B cell (primary cell): Measurements from ENCODE around the gene EHHADH. TPM values are rescaled to one million over a fixed set of nuclear protein-coding genes. Genes with fewer than 3 reads are reported as not detected.
"Not testable (repeated sequence)": the region's sequence is repeated elsewhere in the genome, so short reads cannot be mapped to it uniquely, and the experiment has no call there.

ENCODE experiments used
- ATAC-seq: fragments of 200-7000 bp; cut with Tn5 transposase; one replicate; pipeline ENCODE4 v1.10.0; 2021; ENCODE audit warnings: low read depth, mild to moderate bottlenecking, moderate number of reproducible peaks, moderate library complexity
- CTCF ChIA-PET: fragments of 350-600 bp; sonication (Branson Sonifier 250); formaldehyde crosslinking; loops from one replicate; lab custom pipeline; 2021; ENCODE audit warnings: antibody characterized with exemption, inconsistent platforms; lab: Charles Lee
- POLR2A ChIA-PET: fragments of 350-600 bp; sonication (Branson Sonifier 250); formaldehyde crosslinking; loops from one replicate; lab custom pipeline; 2021; ENCODE audit warnings: antibody characterized with exemption; lab: Charles Lee
- DNase-seq: peaks from one replicate; pipeline ENCODE4 v3.0.0; 2013
- H2AFZ ChIP-seq: 2 replicates; pipeline ENCODE4 v1.6.1; 2012; ENCODE audit warnings: mild to moderate bottlenecking, low read depth, low read length; ENCODE audit not compliant: insufficient read depth, poor library complexity, severe bottlenecking
- H3K27ac ChIP-seq, 2 donors: 1 replicate in 1 of 2; 2 replicates in 1 of 2; pipeline ENCODE4 v1.5.1; 2012 to 2013; ENCODE audit warnings: low read length in 2 of 2, mild to moderate bottlenecking in 2 of 2, moderate library complexity in 1 of 2
- H3K27me3 ChIP-seq, 4 experiments: fragments of 200-600 bp in 1 of 4; sonication (generic) in 1 of 4; replicated peaks in 1 of 4; 1 replicate in 2 of 4; 2 replicates in 2 of 4; pipeline versions ENCODE4 v1.6.1 to v1.7.0; 2013 to 2016; ENCODE audit warnings: low read length in 3 of 4, mild to moderate bottlenecking in 2 of 4, mixed read lengths in 1 of 4, moderate library complexity in 1 of 4; ENCODE audit not compliant: insufficient read depth in 4 of 4, control insufficient read depth in 3 of 4; ENCODE audit errors: control extremely low read depth in 1 of 4
- H3K36me3 ChIP-seq, 2 experiments: replicated peaks in 1 of 2; 1 replicate in 1 of 2; 2 replicates in 1 of 2; pipeline versions ENCODE4 v1.6.1 to v1.7.1; 2013; ENCODE audit warnings: low read length in 1 of 2; ENCODE audit not compliant: insufficient read depth in 2 of 2, control insufficient read depth in 1 of 2; ENCODE audit errors: control extremely low read depth in 1 of 2, extremely low read depth in 1 of 2
- H3K4me1 ChIP-seq, 2 donors: fragments of 200-600 bp in 1 of 2; sonication (generic) in 1 of 2; 1 replicate in 1 of 2; 2 replicates in 1 of 2; pipeline versions ENCODE4 v1.5.1 to v1.6.1; 2013 to 2017; ENCODE audit warnings: low read length in 2 of 2; ENCODE audit not compliant: control insufficient read depth in 2 of 2, insufficient read depth in 2 of 2
- H3K4me2 ChIP-seq: replicated peaks from 2 replicates; pipeline ENCODE3; 2012; ENCODE audit warnings: mild to moderate bottlenecking, low read depth, low read length; ENCODE audit not compliant: poor library complexity, severe bottlenecking
- H3K4me3 ChIP-seq, 5 experiments: fragments of 200-600 bp in 1 of 5; sonication (generic) in 1 of 5; 1 replicate in 3 of 5; 2 replicates in 2 of 5; pipeline versions ENCODE4 v1.5.1 to v1.7.0; 2011 to 2016; ENCODE audit warnings: low read length in 4 of 5, mild to moderate bottlenecking in 4 of 5, low read depth in 2 of 5, control low read depth in 1 of 5, moderate library complexity in 1 of 5; ENCODE audit not compliant: insufficient read depth in 1 of 5; ENCODE audit errors: control extremely low read depth in 1 of 5, extremely low read depth in 1 of 5
- H3K79me2 ChIP-seq: fragments of 200-600 bp; sonication (generic); one replicate; pipeline ENCODE4 v1.6.0; 2016; ENCODE audit warnings: low read length; ENCODE audit not compliant: control insufficient read depth, insufficient read depth
- H3K9ac ChIP-seq: fragments of 200-600 bp; sonication (generic); 2 replicates; pipeline ENCODE4 v1.6.1; 2017; ENCODE audit warnings: mild to moderate bottlenecking, low read length, moderate library complexity
- H3K9me3 ChIP-seq, 3 donors: one replicate each; pipeline versions ENCODE4 v1.6.1 to v1.7.1; 2013; ENCODE audit warnings: low read length in 2 of 3; ENCODE audit not compliant: control insufficient read depth in 2 of 3, insufficient read depth in 1 of 3; ENCODE audit errors: control extremely low read depth in 1 of 3
- H4K20me1 ChIP-seq: 2 replicates; pipeline ENCODE4 v1.6.0; 2012; ENCODE audit warnings: mild to moderate bottlenecking, low read length; ENCODE audit not compliant: insufficient read depth, control insufficient read depth, poor library complexity, severe bottlenecking
- H3K27ac Mint-ChIP-seq: one replicate; pipeline ENCODE4 v1.8.0; 2021; ENCODE audit warnings: mixed read lengths
- H3K27me3 Mint-ChIP-seq: one replicate; pipeline ENCODE4 v1.8.0; 2021; ENCODE audit warnings: mixed read lengths
- H3K4me1 Mint-ChIP-seq: one replicate; pipeline ENCODE4 v1.8.0; 2021; ENCODE audit warnings: mixed read lengths
- H3K4me3 Mint-ChIP-seq: one replicate; pipeline ENCODE4 v1.8.0; 2021; ENCODE audit warnings: mixed read lengths
- H3K9me3 Mint-ChIP-seq: one replicate; pipeline ENCODE4 v1.8.0; 2022; ENCODE audit warnings: mixed read lengths; ENCODE audit not compliant: insufficient read depth
- EZH2 ChIP-seq: IDR thresholded peaks from 2 replicates; pipeline ENCODE4 v1.6.1; 2012; ENCODE audit warnings: borderline replicate concordance, low read depth, mild to moderate bottlenecking, moderate library complexity, low read length; ENCODE audit not compliant: insufficient read depth, poor library complexity, severe bottlenecking
- WGBS: methylation state at CpG from one replicate; pipeline ENCODE4 v1.1.5; 2013; ENCODE audit warnings: missing lambda C conversion rate; ENCODE audit not compliant: insufficient coverage; 5-methylcytosine and 5-hydroxymethylcytosine counted together
- intact Hi-C: fragments of 100-400 bp; cut with micrococcal nuclease; formaldehyde crosslinking; loops from one replicate; pipeline ENCODE4 v1.10.0; 2022
- polyA plus RNA-seq: library from polyadenylated mRNA; depleted of rRNA; stranded (reverse); fragments of >200 nt; gene quantifications from 2 replicates; pipeline ENCODE4 v1.2.3, GENCODE V29; 2012
- total RNA-seq, 2 donors: library from RNA; stranded (reverse); fragments of 120-200 nt in 1 of 2; gene quantifications; 1 replicate in 1 of 2; 2 replicates in 1 of 2; pipeline versions ENCODE4 v1.2.3 to v1.2.4, GENCODE V29; 2013 to 2022
- TF ChIP-seq, protein P1 (sequence below): fragments of 200-600 bp; IDR thresholded peaks from one replicate; pipeline ENCODE4 v1.8.0; 2022; ENCODE audit warnings: antibody characterized with exemption, mild to moderate bottlenecking

EHHADH gene
- total and polyA plus RNA-seq, 2 donors (not counting 1 experiment from before 2014, with no cell fraction given), result 0.30 to 1.4 TPM

- intact Hi-C loops, result no loop called here
- whole genome bisulfite sequencing, result 97% methylated on average over 3 of the region's 4 CpGs
- no peak for TF ChIP-seq EZH2
- TF ChIP-seq, protein P1, sequence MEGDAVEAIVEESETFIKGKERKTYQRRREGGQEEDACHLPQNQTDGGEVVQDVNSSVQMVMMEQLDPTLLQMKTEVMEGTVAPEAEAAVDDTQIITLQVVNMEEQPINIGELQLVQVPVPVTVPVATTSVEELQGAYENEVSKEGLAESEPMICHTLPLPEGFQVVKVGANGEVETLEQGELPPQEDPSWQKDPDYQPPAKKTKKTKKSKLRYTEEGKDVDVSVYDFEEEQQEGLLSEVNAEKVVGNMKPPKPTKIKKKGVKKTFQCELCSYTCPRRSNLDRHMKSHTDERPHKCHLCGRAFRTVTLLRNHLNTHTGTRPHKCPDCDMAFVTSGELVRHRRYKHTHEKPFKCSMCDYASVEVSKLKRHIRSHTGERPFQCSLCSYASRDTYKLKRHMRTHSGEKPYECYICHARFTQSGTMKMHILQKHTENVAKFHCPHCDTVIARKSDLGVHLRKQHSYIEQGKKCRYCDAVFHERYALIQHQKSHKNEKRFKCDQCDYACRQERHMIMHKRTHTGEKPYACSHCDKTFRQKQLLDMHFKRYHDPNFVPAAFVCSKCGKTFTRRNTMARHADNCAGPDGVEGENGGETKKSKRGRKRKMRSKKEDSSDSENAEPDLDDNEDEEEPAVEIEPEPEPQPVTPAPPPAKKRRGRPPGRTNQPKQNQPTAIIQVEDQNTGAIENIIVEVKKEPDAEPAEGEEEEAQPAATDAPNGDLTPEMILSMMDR, result no peak
- H3K27ac Mint-ChIP-seq, result no peak overlapping the region
- H3K27ac ChIP-seq, result no peak overlapping the region
- no peak overlapping the region for H3K9ac ChIP-seq
- no peak for DNase-seq
- H3K4me2 ChIP-seq, result no peak overlapping the region
- H3K79me2 ChIP-seq, result no peaks in the 10 kb centered on the region
- no peaks in the 10 kb centered on the region for H3K36me3 ChIP-seq
- no peak for ATAC-seq
- H3K4me1 ChIP-seq, result peaks cover 0 to 4% of the 10 kb centered on the region in 2 donors
- peak overlapping the region; percentile 83 for H2AFZ ChIP-seq
- H4K20me1 ChIP-seq, result no peaks in the 10 kb centered on the region
- peaks cover 0 to 10% (median 2%) of the 10 kb centered on the region in 4 experiments for H3K27me3 ChIP-seq
- peaks cover 14% of the 10 kb centered on the region for H3K27me3 Mint-ChIP-seq
- H3K4me3 ChIP-seq, result no peak overlapping the region
- peaks cover 0 to 8% (median 2%) of the 10 kb centered on the region in 3 donors for H3K9me3 ChIP-seq
- H3K4me1 Mint-ChIP-seq, result peaks cover 6% of the 10 kb centered on the region
- H3K4me3 Mint-ChIP-seq, result peak overlapping the region; percentile 79
- H3K9me3 Mint-ChIP-seq, result peaks cover 8% of the 10 kb centered on the region
- ChIA-PET POLR2A (no interaction called here), CTCF (no interaction called here)
Measured at GRCh38 chr3:185254799-185255198, 950 bp upstream of the EHHADH start.

DNA sequence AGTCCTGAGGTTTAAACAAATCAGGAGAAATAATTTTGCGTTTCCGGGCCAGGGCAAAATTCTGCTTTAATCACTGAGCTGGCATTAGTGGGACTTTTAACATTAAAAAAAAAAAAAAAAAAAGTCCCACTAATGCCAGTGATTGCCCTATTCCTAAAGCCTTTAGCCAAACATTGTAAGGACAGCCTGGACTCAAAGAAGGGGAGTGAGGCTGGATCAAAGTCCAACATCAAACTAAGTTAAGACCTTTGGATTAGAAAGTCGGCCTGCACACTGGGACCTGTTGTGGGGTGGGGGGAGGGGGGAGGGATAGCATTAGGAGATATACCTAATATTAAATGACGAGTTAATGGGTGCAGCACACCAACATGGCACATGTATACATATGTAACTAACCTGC is 716 bp downstream of the EHHADH start:
- Mint-ChIP-seq H3K4me3 (peak overlapping the region; percentile 39), H3K27me3 (peaks cover 16% of the 10 kb centered on the region)
- H3K9me3 Mint-ChIP-seq, ATAC-seq, H3K27me3 ChIP-seq, H3K27ac ChIP-seq, H2AFZ ChIP-seq, H3K79me2 ChIP-seq, H4K20me1 ChIP-seq, H3K9ac ChIP-seq, H3K27ac Mint-ChIP-seq, H3K9me3 ChIP-seq, intact Hi-C loops, H3K36me3 ChIP-seq, H3K4me1 ChIP-seq, H3K4me1 Mint-ChIP-seq, DNase-seq, CTCF ChIA-PET, H3K4me3 ChIP-seq, POLR2A ChIA-PET: not testable (repeated sequence)
- WGBS, result no CpG with 5 or more reads among the region's 4 CpGs
- H3K4me2 ChIP-seq, result peak overlapping the region; percentile 87
